GM18499 (cell line): ENCODE data around the gene LRSAM1.

Experiments
- ATAC-seq: cut with Tn5 transposase; IDR thresholded peaks from one replicate; pipeline ENCODE4 v1.9.1; 2021; ENCODE audit warnings: moderate number of reproducible peaks; ENCODE audit not compliant: insufficient read depth, unreplicated experiment

LRSAM1 gene

GRCh38 chr9:127450830-127451607, at the start of gene LRSAM1, which contains the start of gene RPL12:
TSS of gene LRSAM1 (plus strand) at chr9:127451510. CDS start at chr9:127454528, 3,018 bp downstream.
TSS of gene RPL12 (minus strand) at chr9:127451406. CDS start at chr9:127451317, 89 bp downstream.
- no peak for ATAC-seq

- no peak for ATAC-seq
Observed at GRCh38 chr9:127402401-127403090, 48.8 kb upstream of the LRSAM1 start.

- no peak for ATAC-seq
Observed at GRCh38 chr9:127403507-127404192, 47.7 kb upstream of the LRSAM1 start.

- no peak for ATAC-seq
Observed at GRCh38 chr9:127404631-127405030, 46.7 kb upstream of the LRSAM1 start.

- no peak for ATAC-seq
Observed at GRCh38 chr9:127405344-127406125, 45.8 kb upstream of the LRSAM1 start.

- no peak for ATAC-seq
Observed at GRCh38 chr9:127406799-127407491, 44.4 kb upstream of the LRSAM1 start.

- no peak for ATAC-seq
Observed at GRCh38 chr9:127407492-127407843, 43.8 kb upstream of the LRSAM1 start.

GRCh38 chr9:127411122-127411521, 40.2 kb upstream of the LRSAM1 start:
- no peak for ATAC-seq

- ATAC-seq: no peak
Observed at GRCh38 chr9:127415141-127415540, 36.2 kb upstream of the LRSAM1 start.

GRCh38 chr9:127415657-127416056, 35.7 kb upstream of the LRSAM1 start:
- no peak for ATAC-seq

- ATAC-seq: no peak
Observed at GRCh38 chr9:127417131-127418036, 33.9 kb upstream of the LRSAM1 start.

GRCh38 chr9:127418037-127418471, 33.3 kb upstream of the LRSAM1 start:
- no peak for ATAC-seq

- no peak for ATAC-seq
Observed at GRCh38 chr9:127419348-127419747, 32.0 kb upstream of the LRSAM1 start.

- ATAC-seq: no peak
Observed at GRCh38 chr9:127421057-127421456, 30.3 kb upstream of the LRSAM1 start.

- ATAC-seq: no peak
Observed at GRCh38 chr9:127422133-127422782, 29.1 kb upstream of the LRSAM1 start.

GRCh38 chr9:127422787-127423186, 28.5 kb upstream of the LRSAM1 start:
- no peak for ATAC-seq

GRCh38 chr9:127423476-127423933, 27.8 kb upstream of the LRSAM1 start:
- ATAC-seq: no peak
